GM12878 (cell line): ENCODE data around the gene ADAMTSL1. TPM values are rescaled to one million over a fixed set of nuclear protein-coding genes. Genes with fewer than 3 reads are reported as not detected.

Experiments
- ATAC-seq: fragments of 200-7000 bp; cut with Tn5 transposase; 3 replicates; pipeline ENCODE4 v1.9.1; 2020; ENCODE audit warnings: mild to moderate bottlenecking, moderate library complexity
- BruUV-seq: library from RNA; stranded (reverse); fragments of 400-500 nt; replicated peaks from 2 replicates; lab custom pipeline; 2021; lab: Mats Ljungman, UMichigan
- CTCF ChIA-PET: fragments of 300-600 bp; sonication (Branson Sonifier 250); formaldehyde crosslinking; extraction: SDS; loops from one replicate; lab custom pipeline; 2021; ENCODE audit warnings: inconsistent platforms; lab: Yijun Ruan, JAX
- POLR2A ChIA-PET: fragments of 350-600 bp; formaldehyde crosslinking; extraction: SDS; loops from one replicate; lab custom pipeline; 2021; ENCODE audit warnings: inconsistent platforms; lab: Charles Lee
- RAD21 ChIA-PET: fragments of 300-600 bp; sonication (Branson Sonifier 250); formaldehyde crosslinking; loops from one replicate; lab custom pipeline; 2023; ENCODE audit warnings: antibody characterized with exemption; ENCODE audit not compliant: unreplicated experiment; lab: Charles Lee
- SMC1A ChIA-PET: fragments of 300-600 bp; sonication (Branson Sonifier 250); formaldehyde crosslinking; loops from one replicate; lab custom pipeline; 2023; ENCODE audit not compliant: unreplicated experiment, uncharacterized antibody; lab: Charles Lee
- DNase-seq: peaks from one replicate; pipeline ENCODE4 v3.0.0-alpha.2; 2011; ENCODE audit warnings: low read depth, low spot score
- FAIRE-seq: peaks from 3 replicates; lab custom pipeline; 2011; peaks lifted over from hg19 to GRCh38; lab: Jason Lieb, UNC
- H2AFZ ChIP-seq: 2 replicates; pipeline ENCODE4 v1.6.0; 2011; ENCODE audit warnings: low read depth, low read length, control low read depth; ENCODE audit not compliant: control insufficient read depth
- H3K27ac ChIP-seq: 2 replicates; pipeline ENCODE4 v1.5.1; 2011; ENCODE audit warnings: control low read depth; ENCODE audit not compliant: control insufficient read depth, insufficient read depth
- H3K27me3 ChIP-seq, 2 experiments: replicated peaks in 1 of 2; 2 replicates each; pipeline versions ENCODE4 v1.6.0 to v1.6.1; 2011; ENCODE audit warnings: low read length in 1 of 2; ENCODE audit not compliant: control insufficient read depth in 2 of 2, insufficient read depth in 2 of 2
- H3K36me3 ChIP-seq, 2 experiments: 2 replicates each; pipeline ENCODE4 v1.5.1; 2011; ENCODE audit warnings: low read length in 1 of 2; ENCODE audit not compliant: control insufficient read depth in 2 of 2, insufficient read depth in 2 of 2
- H3K4me1 ChIP-seq: 2 replicates; pipeline ENCODE4 v1.6.1; 2011; ENCODE audit warnings: mild to moderate bottlenecking, low read length, moderate library complexity, mixed read lengths; ENCODE audit not compliant: control insufficient read depth, insufficient read depth
- H3K4me2 ChIP-seq: 2 replicates; pipeline ENCODE4 v1.6.0; 2011; ENCODE audit warnings: control low read depth; ENCODE audit not compliant: control insufficient read depth, insufficient read depth
- H3K4me3 ChIP-seq: fragments of 200-600 bp; sonication (generic); 2 replicates; pipeline ENCODE4 v1.5.1; 2016
- H3K79me2 ChIP-seq: 2 replicates; pipeline ENCODE4 v1.6.0; 2011; ENCODE audit warnings: low read length; ENCODE audit not compliant: control insufficient read depth, insufficient read depth
- H3K9ac ChIP-seq: 2 replicates; pipeline ENCODE4 v1.8.0; 2011; ENCODE audit warnings: low read length, control low read depth, mixed read lengths; ENCODE audit not compliant: control insufficient read depth, insufficient read depth
- H3K9me3 ChIP-seq: replicated peaks from 3 replicates; pipeline ENCODE4 v1.5.1; 2011; ENCODE audit warnings: mild to moderate bottlenecking, low read length; ENCODE audit not compliant: control insufficient read depth, insufficient read depth
- H4K20me1 ChIP-seq: 2 replicates; pipeline ENCODE4 v1.6.0; 2011; ENCODE audit not compliant: control insufficient read depth, insufficient read depth
- CEBPB ChIP-seq, 2 experiments: fragments of 150-350 bp in 1 of 2; IDR thresholded peaks; 2 replicates each; pipeline ENCODE4 v1.6.1; 2012 to 2014; ENCODE audit warnings: low read depth in 2 of 2, low read length in 2 of 2, borderline replicate concordance in 1 of 2, inconsistent platforms in 1 of 2
- IRF3 ChIP-seq: fragments of 450-650 bp; IDR thresholded peaks from 2 replicates; pipeline ENCODE4 v1.6.1; 2014; ENCODE audit warnings: mild to moderate bottlenecking
- MEF2A ChIP-seq: IDR thresholded peaks from 2 replicates; pipeline ENCODE4 v1.6.1; 2011; ENCODE audit warnings: low read depth, mild to moderate bottlenecking, low read length, moderate library complexity; ENCODE audit not compliant: insufficient read depth
- MXI1 ChIP-seq: fragments of 150-350 bp; IDR thresholded peaks from 2 replicates; pipeline ENCODE4 v1.6.1; 2011; ENCODE audit warnings: low read depth, mild to moderate bottlenecking, inconsistent platforms, low read length, improper control_type of control experiment
- MYC ChIP-seq: IDR thresholded peaks from 2 replicates; pipeline ENCODE4 v1.6.1; 2011; ENCODE audit warnings: mild to moderate bottlenecking, low read length, moderate library complexity, inconsistent platforms; ENCODE audit not compliant: insufficient read depth, insufficient replicate concordance, insufficient read length, severe bottlenecking
- NR2C1 ChIP-seq: fragments of 450-650 bp; IDR thresholded peaks from 2 replicates; pipeline ENCODE4 v1.6.1; 2017; ENCODE audit warnings: antibody characterized with exemption, mild to moderate bottlenecking, moderate library complexity
- NR2F1 ChIP-seq: fragments of 450-650 bp; conservative IDR thresholded peaks from 2 replicates; pipeline ENCODE4 v1.6.1; 2017; ENCODE audit warnings: mild to moderate bottlenecking
- NRF1 ChIP-seq: conservative IDR thresholded peaks from 2 replicates; pipeline ENCODE4 v1.6.1; 2011; ENCODE audit warnings: mild to moderate bottlenecking, low read depth, low read length, improper control_type of control experiment
- RB1 ChIP-seq: fragments of 450-650 bp; formaldehyde crosslinking; IDR thresholded peaks from 2 replicates; pipeline ENCODE4 v1.6.1; 2017; ENCODE audit warnings: mild to moderate bottlenecking, borderline replicate concordance
- RELB ChIP-seq: fragments of 450-650 bp; IDR thresholded peaks from 2 replicates; pipeline ENCODE4 v1.6.1; 2017; ENCODE audit warnings: low read depth, mild to moderate bottlenecking, moderate library complexity
- SKIL ChIP-seq: fragments of 450-650 bp; IDR thresholded peaks from 2 replicates; pipeline ENCODE4 v1.6.1; 2017; ENCODE audit warnings: mild to moderate bottlenecking, low read depth, inconsistent platforms; ENCODE audit not compliant: poor library complexity, severe bottlenecking
- USF2 ChIP-seq: IDR thresholded peaks from 2 replicates; pipeline ENCODE4 v1.6.1; 2011; ENCODE audit warnings: low read depth, low read length, improper control_type of control experiment, borderline replicate concordance
- ZBTB40 ChIP-seq: fragments of 450-650 bp; IDR thresholded peaks from 2 replicates; pipeline ENCODE4 v1.6.1; 2016; ENCODE audit warnings: mild to moderate bottlenecking, moderate library complexity, borderline replicate concordance
- WGBS: methylation state at CpG from one replicate; pipeline ENCODE4 v1.1.6; 2016; ENCODE audit warnings: low lambda C conversion rate; ENCODE audit not compliant: insufficient replicate concordance, insufficient coverage; ENCODE audit errors: missing lambda C conversion rate; 5-methylcytosine and 5-hydroxymethylcytosine counted together
- in situ Hi-C: fragments of 300-500 bp; cut with MboI; formaldehyde crosslinking; loops from 9 replicates; pipeline ENCODE4 v1.14.3; 2018; ENCODE audit warnings: mixed read lengths
- intact Hi-C: fragments of 100-400 bp; cut with micrococcal nuclease; formaldehyde crosslinking; loops from one replicate; pipeline ENCODE4 v1.14.2; 2022; ENCODE audit not compliant: unreplicated experiment
- polyA plus RNA-seq, 11 experiments: library from polyadenylated mRNA; depleted of rRNA in 4 of 11; unstranded in 6 of 11; stranded (reverse) in 5 of 11; fragments of >200 nt; fragmentation: Nextera tagmentation in 4 of 11; fragmentation: Illumina TruSeq in 1 of 11; extraction: Ambion mirVana in 4 of 11; extraction: Trizol in 1 of 11; gene quantifications; 1 replicate in 1 of 11; 2 replicates in 10 of 11; pipeline versions ENCODE4 v1.2.1 to v1.2.3, GENCODE V29; 2011 to 2016; ENCODE audit warnings: inconsistent platforms in 2 of 11, missing spikeins in 2 of 11, low read depth in 1 of 11
- total RNA-seq, 4 experiments: library from RNA; depleted of rRNA in 3 of 4; stranded (reverse); fragments of >200 nt in 3 of 4; fragmentation: Illumina TruSeq in 1 of 4; extraction: Trizol in 1 of 4; gene quantifications; 2 replicates each; pipeline versions ENCODE4 v1.2.1 to v1.2.3, GENCODE V29; 2013 to 2021

Gene ADAMTSL1
- total and polyA plus RNA-seq, 10 of the 15 experiments (the other 5 are each of a cell fraction or from before 2014, with no cell fraction given) = 0.01 to 0.10 (median 0.07) TPM; not detected in 6

- Histone ChIP-seq H2AFZ (no peak overlapping the region), H3K79me2 (no peaks in the 10 kb centered on the region), H3K9me3 (no peaks in the 10 kb centered on the region), H3K4me3 (no peak overlapping the region), H4K20me1 (no peaks in the 10 kb centered on the region), H3K27me3 (peaks cover 0 to 1% of the 10 kb centered on the region in 2 experiments; a peak in 3 of 4 replicates), H3K4me2 (no peak overlapping the region), H3K9ac (no peak overlapping the region), H3K4me1 (no peaks in the 10 kb centered on the region), H3K27ac (no peak overlapping the region), H3K36me3 (no peaks in the 10 kb centered on the region)
- FAIRE-seq (no peak), DNase-seq (no peak), ATAC-seq (no peak)
- WGBS = 49% methylated on average over 6 of the region's 6 CpGs
- ChIA-PET SMC1A (no interaction called here), POLR2A (no interaction called here), RAD21 (no interaction called here), CTCF (no interaction called here)
- no TSS peak for BruUV-seq
- in situ Hi-C loops (no loop called here), intact Hi-C loops (no loop called here)
- TF ChIP-seq MYC = no peak
- no peak for TF ChIP-seq IRF3
- no peak for TF ChIP-seq MXI1
- TF ChIP-seq RB1 = no peak
- TF ChIP-seq USF2 = no peak
- no peak for TF ChIP-seq ZBTB40
- TF ChIP-seq CEBPB (IDR thresholded peaks at IDR 0.05; ENCODE audit: borderline replicate concordance in 1 of 2, low read depth in 2 of 2, low read length in 2 of 2) = no peak
- TF ChIP-seq RELB = no peak
- no peak for TF ChIP-seq NR2C1
- no peak for TF ChIP-seq NR2F1
- no peak for TF ChIP-seq MEF2A
- no peak for TF ChIP-seq NRF1
- TF ChIP-seq SKIL = no peak
Measured at GRCh38 chr9:18849270-18849669, 375.3 kb downstream of the ADAMTSL1 start.
